ENCODE measurements around the gene GLG1. TPM values are rescaled to one million over a fixed set of nuclear protein-coding genes. Genes with fewer than 3 reads are reported as not detected.

Gene GLG1
- total and polyA plus RNA-seq, 4 donors: 24.6 to 156 (median 78.2) TPM

- Histone ChIP-seq H3K9me3 (ENCODE audit: control insufficient read depth in 4 of 4, insufficient read depth in 3 of 4, low read length in 3 of 4) (no peaks in the 10 kb centered on the region), H3K27ac (ENCODE audit: low read depth in 1 of 2, low read length in 1 of 2) (no peak overlapping the region), H3K9ac (ENCODE audit: insufficient read depth in 1 of 2, low read length in 2 of 2) (no peak overlapping the region), H3K27me3 (ENCODE audit: control insufficient read depth in 3 of 3, insufficient read depth in 3 of 3, low read length in 2 of 3) (no peaks in the 10 kb centered on the region), H3K36me3 (ENCODE audit: control insufficient read depth in 4 of 4, insufficient read depth in 4 of 4, low read length in 4 of 4) (peaks cover 31 to 48% (median 45%) of the 10 kb centered on the region in 4 donors), H3K4me1 (ENCODE audit: control insufficient read depth in 5 of 5, insufficient read depth in 5 of 5, low read length in 5 of 5) (no peaks in the 10 kb centered on the region), H3K4me3 (no peak overlapping the region)
- ATAC-seq (ENCODE audit: insufficient read depth, low FRiP score): no peak
- WGBS, 2 donors: 76 to 88% methylated on average over 5 to 6 of the region's 6 CpGs
- DNase-seq: no peak
- TF ChIP-seq CTCF (IDR thresholded peaks at IDR 0.05; ENCODE audit: control extremely low read depth, extremely low read depth): no peak
Measured at GRCh38 chr16:74469946-74470478, 136.9 kb downstream of the GLG1 start.

- ATAC-seq (ENCODE audit: insufficient read depth, low FRiP score): no peak
- no peak for DNase-seq
- Histone ChIP-seq H3K4me3 (no peak overlapping the region), H3K36me3 (ENCODE audit: control insufficient read depth in 4 of 4, insufficient read depth in 4 of 4, low read length in 4 of 4) (peaks cover 34 to 48% (median 44%) of the 10 kb centered on the region in 4 donors), H3K27ac (ENCODE audit: low read depth in 1 of 2, low read length in 1 of 2) (no peak overlapping the region), H3K9ac (ENCODE audit: insufficient read depth in 1 of 2, low read length in 2 of 2) (no peak overlapping the region), H3K4me1 (ENCODE audit: control insufficient read depth in 5 of 5, insufficient read depth in 5 of 5, low read length in 5 of 5) (no peaks in the 10 kb centered on the region), H3K9me3 (ENCODE audit: control insufficient read depth in 4 of 4, insufficient read depth in 3 of 4, low read length in 3 of 4) (no peaks in the 10 kb centered on the region), H3K27me3 (ENCODE audit: control insufficient read depth in 3 of 3, insufficient read depth in 3 of 3, low read length in 2 of 3) (no peaks in the 10 kb centered on the region)
- TF ChIP-seq CTCF (IDR thresholded peaks at IDR 0.05; ENCODE audit: control extremely low read depth, extremely low read depth): no peak
- WGBS, 2 donors: 90 to 91% methylated on average over 9 of the region's 9 CpGs
Measured at GRCh38 chr16:74468807-74469525, 137.9 kb downstream of the GLG1 start.

GRCh38 chr16:74466872-74467271 lies 140.0 kb downstream of the GLG1 start:
- ATAC-seq (ENCODE audit: insufficient read depth, low FRiP score): no peak
- WGBS, 2 donors: 89 to 92% methylated on average over 5 of the region's 5 CpGs
- DNase-seq: no peak
- Histone ChIP-seq H3K27ac (ENCODE audit: low read depth in 1 of 2, low read length in 1 of 2) (no peak overlapping the region), H3K9me3 (ENCODE audit: control insufficient read depth in 4 of 4, insufficient read depth in 3 of 4, low read length in 3 of 4) (no peaks in the 10 kb centered on the region), H3K4me3 (no peak overlapping the region), H3K9ac (ENCODE audit: insufficient read depth in 1 of 2, low read length in 2 of 2) (no peak overlapping the region), H3K36me3 (ENCODE audit: control insufficient read depth in 4 of 4, insufficient read depth in 4 of 4, low read length in 4 of 4) (peaks cover 37 to 53% (median 44%) of the 10 kb centered on the region in 4 donors), H3K4me1 (ENCODE audit: control insufficient read depth in 5 of 5, insufficient read depth in 5 of 5, low read length in 5 of 5) (no peaks in the 10 kb centered on the region), H3K27me3 (ENCODE audit: control insufficient read depth in 3 of 3, insufficient read depth in 3 of 3, low read length in 2 of 3) (no peaks in the 10 kb centered on the region)
- no peak for TF ChIP-seq CTCF (IDR thresholded peaks at IDR 0.05; ENCODE audit: control extremely low read depth, extremely low read depth)

All from lung (tissue), 12 donors.